HG02884 (cell line): ENCODE measurements around the gene DHX58.

Experiments used
- ATAC-seq: cut with Tn5 transposase; IDR thresholded peaks from one replicate; pipeline ENCODE4 v1.9.1; 2021; ENCODE audit warnings: mild to moderate bottlenecking, moderate library complexity; ENCODE audit not compliant: unreplicated experiment

The DHX58 gene

DNA sequence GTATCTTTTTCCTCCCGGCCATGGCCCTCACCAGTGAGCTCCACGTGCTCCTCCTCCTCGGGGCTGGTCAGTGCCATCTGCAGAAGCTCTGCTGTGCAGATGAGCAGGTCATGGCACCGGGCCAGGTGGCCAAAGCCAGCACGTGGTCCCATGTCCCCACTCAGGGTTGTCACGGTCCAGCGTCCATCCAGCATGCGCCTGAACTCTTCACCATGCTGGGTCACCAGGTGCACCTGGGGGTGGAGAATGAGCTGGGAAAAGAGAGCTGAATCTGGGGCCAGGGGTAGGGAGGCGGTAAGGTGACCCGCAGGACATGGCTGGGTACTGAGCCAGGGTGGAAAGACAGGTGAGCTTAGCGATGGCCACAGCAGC lies 1.3 kb downstream of the DHX58 start:
- ATAC-seq = no peak

GRCh38 chr17:42110301-42111264 lies 1.9 kb downstream of the DHX58 start:
- no peak for ATAC-seq

GRCh38 chr17:42109086-42109485 lies 3.4 kb downstream of the DHX58 start:
- ATAC-seq = no peak

- ATAC-seq = peak; percentile 60
These were observed 4.6 kb downstream of the DHX58 start for GRCh38 chr17:42107597-42108576.

GRCh38 chr17:42107124-42107523 lies 5.4 kb downstream of the DHX58 start:
- no peak for ATAC-seq

GRCh38 chr17:42106009-42106408 lies 6.5 kb downstream of the DHX58 start:
- no peak for ATAC-seq

DNA sequence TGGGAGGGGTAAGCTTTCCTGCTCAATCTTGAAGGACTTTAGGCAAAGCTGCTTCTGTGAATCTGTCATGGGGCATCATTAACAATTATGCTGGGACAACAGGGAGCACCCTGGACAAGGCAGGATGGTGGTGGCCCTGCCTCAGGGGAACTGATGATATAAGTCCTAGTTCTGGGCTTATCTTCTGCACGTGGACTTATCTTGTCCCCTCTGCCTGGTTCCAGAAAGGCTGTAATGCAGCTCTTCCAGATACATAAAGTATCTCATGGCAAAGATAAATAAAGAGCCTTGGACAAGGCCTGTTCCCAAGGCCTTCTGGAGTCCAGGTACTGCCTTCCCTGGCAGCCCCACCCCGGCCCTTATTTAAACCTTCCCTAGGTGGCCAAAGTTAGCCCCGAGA lies 8.2 kb downstream of the DHX58 start:
- no peak for ATAC-seq

DNA sequence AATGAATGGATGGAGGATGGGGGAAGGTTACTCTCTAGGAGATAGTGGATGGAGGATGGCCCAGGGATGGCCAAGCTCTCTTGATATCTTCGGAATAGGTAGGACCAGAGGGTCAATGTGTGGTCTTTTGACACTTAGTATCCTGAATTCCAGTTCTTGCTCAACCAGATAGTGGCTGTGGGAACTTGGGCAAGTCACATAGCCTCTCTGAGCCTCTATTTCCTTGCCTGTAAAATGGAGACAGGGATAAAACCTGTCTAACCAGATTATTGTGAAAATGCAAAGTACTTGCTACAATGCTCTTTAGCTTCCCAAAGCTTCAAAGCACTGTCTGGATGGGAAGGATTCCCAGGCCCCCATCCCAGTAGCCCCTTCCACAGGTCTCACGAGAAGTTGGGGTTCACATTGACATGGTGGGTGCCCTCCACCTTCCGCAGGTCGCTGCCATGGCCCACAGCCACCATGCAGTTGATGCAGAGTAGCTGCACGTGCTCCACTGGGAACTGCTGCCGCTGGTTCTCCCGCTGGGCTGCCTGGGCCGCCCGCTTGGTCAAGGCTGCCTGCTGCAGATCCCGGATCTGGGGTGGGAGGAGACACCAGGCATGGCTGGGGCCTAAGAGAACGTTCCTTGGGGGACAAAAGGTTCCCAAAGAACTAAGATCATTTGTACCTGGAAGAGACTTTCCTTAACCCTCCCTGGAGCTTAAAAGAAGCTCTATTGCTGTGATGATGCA lies 9.1 kb downstream of the DHX58 start:
- ATAC-seq = no peak

GRCh38 chr17:42101513-42102292 lies 10.8 kb downstream of the DHX58 start:
- no peak for ATAC-seq

GRCh38 chr17:42098730-42099399 lies 13.6 kb downstream of the DHX58 start:
- ATAC-seq = no peak

- no peak for ATAC-seq
These were observed 14.6 kb downstream of the DHX58 start, which contains the start of gene ZNF385C for GRCh38 chr17:42097691-42098631. Gene ZNF385C, minus strand, starts transcription at chr17:42098473. Its CDS starts 35,417 bp downstream, at chr17:42063056.

DNA sequence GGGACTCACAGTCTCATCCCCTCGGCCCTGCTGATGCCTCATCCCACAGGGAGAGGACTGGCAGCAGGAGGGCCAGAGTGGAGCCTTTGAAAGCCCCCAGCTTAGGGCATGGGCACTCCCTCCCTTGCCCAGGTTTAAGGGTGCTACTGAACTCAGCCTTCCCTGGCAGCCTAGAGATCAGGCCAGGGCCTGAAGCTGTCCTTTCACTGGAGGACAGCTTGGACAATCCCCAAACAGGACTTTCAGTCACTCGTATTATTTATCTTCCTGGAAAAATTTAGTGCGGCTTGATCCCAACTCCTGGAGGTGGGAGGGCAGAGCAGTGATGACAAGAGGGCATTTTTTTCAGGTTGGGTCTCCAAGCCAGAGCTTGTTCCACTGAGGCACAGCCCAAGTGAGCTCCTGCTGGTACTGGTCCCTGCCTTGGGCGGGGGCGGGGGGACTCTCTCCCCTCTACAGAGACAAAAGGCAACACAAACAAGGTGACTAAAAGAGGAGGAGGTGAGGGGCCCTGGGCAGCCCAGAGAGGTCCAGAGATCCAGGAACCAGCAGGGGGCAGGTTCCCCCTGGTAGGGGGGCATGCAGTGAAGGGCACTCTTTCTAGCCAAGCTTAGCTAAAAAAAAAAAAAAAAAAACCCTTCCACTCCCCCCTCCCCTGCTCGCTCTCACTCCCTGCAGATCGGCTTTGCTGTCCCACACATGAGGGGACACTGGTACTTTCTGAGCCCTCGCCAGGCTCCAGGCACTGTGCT lies 16.0 kb downstream of the DHX58 start:
- no peak for ATAC-seq

DNA sequence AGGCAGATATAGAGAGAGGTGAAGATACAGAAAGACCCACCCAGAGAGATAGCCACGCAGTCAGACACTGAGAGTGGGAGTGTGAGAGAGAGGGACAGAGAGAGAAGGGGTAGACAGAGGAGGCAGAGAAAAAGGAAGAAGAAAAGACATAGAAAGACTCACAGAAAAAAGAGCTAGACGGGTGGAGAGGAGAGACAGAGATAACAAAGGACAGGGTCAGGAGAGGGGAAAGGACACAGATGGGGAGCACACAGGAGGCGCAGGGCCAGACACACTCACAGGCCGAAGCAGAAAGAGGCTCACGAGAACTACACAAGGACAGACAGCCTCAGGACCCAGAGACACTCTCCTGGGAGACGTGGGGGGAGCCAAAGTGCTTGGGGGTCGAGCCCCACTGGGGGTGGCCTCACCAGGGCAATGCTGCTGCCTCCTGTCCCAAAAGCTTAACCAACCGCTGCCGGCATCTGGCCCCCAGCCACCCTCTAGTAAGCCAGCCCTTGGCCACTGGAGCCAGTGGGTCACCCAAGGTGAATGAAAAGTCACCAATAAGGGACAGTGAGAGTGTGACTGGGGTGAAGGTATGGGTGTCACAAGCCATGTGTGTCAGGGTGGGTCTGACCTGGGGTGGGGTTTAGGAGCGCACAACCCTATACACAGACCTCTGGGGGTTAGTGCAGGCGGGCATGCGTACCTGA lies 18.0 kb downstream of the DHX58 start:
- ATAC-seq = no peak

- no peak for ATAC-seq
These were observed 19.6 kb downstream of the DHX58 start for GRCh38 chr17:42092939-42093338.

DNA sequence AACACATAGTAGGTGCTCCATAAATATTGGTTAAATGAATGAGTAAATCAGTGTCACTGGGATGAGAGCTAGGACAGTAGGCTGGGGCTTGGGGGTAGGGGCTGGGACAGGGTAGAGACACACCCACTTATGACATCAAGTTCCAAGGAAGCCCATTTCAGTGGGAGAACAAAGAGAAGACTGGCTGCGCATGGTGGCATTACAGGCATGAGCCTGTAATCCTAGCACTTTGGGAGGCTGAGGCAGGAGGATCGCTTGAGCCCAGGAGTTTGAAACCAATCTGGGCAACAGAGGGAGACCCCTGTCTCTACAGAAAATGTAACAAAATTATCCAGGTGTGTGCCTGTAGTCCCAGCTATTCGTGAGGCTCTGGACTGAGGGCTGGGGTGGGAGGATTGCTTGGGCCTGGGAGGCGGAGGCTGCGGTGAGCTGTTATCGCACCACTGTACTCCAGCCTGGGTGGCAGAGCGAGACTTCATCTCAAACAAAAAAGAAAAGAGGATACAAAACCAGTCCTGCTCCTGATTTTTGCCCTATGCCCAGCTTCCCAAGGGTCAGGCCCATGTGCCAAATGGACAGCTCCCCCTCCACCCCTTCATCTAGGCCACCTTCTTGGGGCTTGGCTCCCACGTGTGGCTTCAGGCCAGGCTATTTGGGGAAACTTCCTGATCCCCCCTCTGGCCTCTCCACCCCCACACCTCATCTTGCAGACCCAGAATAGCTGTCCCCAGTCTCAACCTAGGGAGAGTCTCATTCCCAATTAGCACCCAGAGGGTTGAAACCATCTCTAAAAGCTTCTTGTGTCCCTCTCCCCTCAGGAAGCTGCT lies 21.3 kb downstream of the DHX58 start:
- ATAC-seq = no peak

DNA sequence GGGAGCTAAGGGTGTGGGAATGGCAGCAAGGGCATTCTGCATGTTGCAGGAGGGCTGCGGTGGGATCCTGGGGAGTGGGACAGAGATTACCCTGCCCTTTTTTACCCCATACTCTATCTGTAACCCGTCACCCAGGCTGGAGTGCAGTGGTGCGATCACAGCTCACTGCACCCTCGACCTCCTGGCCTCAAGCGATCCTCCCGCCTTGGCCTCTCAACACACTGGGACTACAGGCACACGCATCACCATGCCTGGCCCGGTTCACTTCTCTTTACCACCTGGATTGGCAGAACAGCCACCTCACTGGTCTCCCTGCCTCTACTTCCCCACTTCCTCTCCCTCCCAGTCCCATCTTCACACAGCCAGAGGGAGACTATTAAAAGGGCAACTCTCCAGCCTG lies 23.8 kb downstream of the DHX58 start:
- no peak for ATAC-seq
